SK-N-SH (cell line): ENCODE results near the gene IDE. TPM values are rescaled to one million over a fixed set of nuclear protein-coding genes. Genes with fewer than 3 reads are reported as not detected.

Experiments
- CTCF ChIA-PET: fragments of 300-600, 350-600 bp; formaldehyde crosslinking; extraction: SDS; loops from one replicate; lab custom pipeline; 2021; lab: Yijun Ruan, JAX
- POLR2A ChIA-PET: fragments of 350-600 bp; sonication (Branson Sonifier 250); formaldehyde crosslinking; extraction: SDS; loops from one replicate; lab custom pipeline; 2020; ENCODE audit warnings: antibody characterized with exemption, inconsistent platforms; lab: Yijun Ruan, JAX
- DNase-seq: peaks from one replicate; pipeline ENCODE4 v3.0.0; 2012
- H2AFZ ChIP-seq: fragments of 200-600 bp; sonication (generic); 2 replicates; pipeline ENCODE4 v1.8.1; 2016; ENCODE audit warnings: antibody characterized with exemption, mild to moderate bottlenecking, low read depth
- H3F3A ChIP-seq: fragments of 200-600 bp; sonication (generic); replicated peaks from 2 replicates; pipeline ENCODE3; 2016; ENCODE audit warnings: antibody characterized with exemption, mild to moderate bottlenecking; ENCODE audit not compliant: insufficient read depth
- H3K27ac ChIP-seq, 2 experiments: fragments of 200-500 bp in 1 of 2; fragments of 200-600 bp in 1 of 2; sonication (Bioruptor generic) in 1 of 2; sonication (generic), shearing (Covaris generic) in 1 of 2; 2 replicates each; pipeline versions ENCODE4 v1.5.1 to v1.6.1; 2014 to 2016; ENCODE audit warnings: low read depth in 2 of 2, inconsistent platforms in 1 of 2, low read length in 1 of 2, mild to moderate bottlenecking in 1 of 2, mixed read lengths in 1 of 2
- H3K27me3 ChIP-seq: fragments of 200-600 bp; sonication (generic), shearing (Covaris generic); 2 replicates; pipeline ENCODE4 v1.6.1; 2016; ENCODE audit warnings: mixed run types; ENCODE audit not compliant: insufficient read depth
- H3K36me3 ChIP-seq, 2 experiments: fragments of 200-500 bp in 1 of 2; fragments of 200-600 bp in 1 of 2; sonication (Bioruptor generic) in 1 of 2; sonication (generic) in 1 of 2; replicated peaks in 1 of 2; 2 replicates each; pipeline versions ENCODE3 to v1.5.1; 2014 to 2016; ENCODE audit warnings: low read length in 1 of 2, mild to moderate bottlenecking in 1 of 2; ENCODE audit not compliant: insufficient read depth in 2 of 2, control insufficient read depth in 1 of 2
- H3K4me1 ChIP-seq, 2 experiments: fragments of 200-500 bp in 1 of 2; fragments of 200-600 bp in 1 of 2; sonication (Bioruptor generic) in 1 of 2; sonication (generic), shearing (Covaris generic) in 1 of 2; 2 replicates each; pipeline versions ENCODE4 v1.5.1 to v1.6.1; 2014 to 2016; ENCODE audit warnings: low read depth in 1 of 2, low read length in 1 of 2, mixed run types in 1 of 2; ENCODE audit not compliant: insufficient read depth in 2 of 2, control insufficient read depth in 1 of 2
- H3K4me2 ChIP-seq: fragments of 200-600 bp; sonication (generic), shearing (Covaris generic); 2 replicates; pipeline ENCODE4 v1.6.1; 2017; ENCODE audit warnings: mixed run types
- H3K4me3 ChIP-seq, 2 experiments: fragments of 200-500 bp in 1 of 2; fragments of 200-600 bp in 1 of 2; sonication (Bioruptor generic) in 1 of 2; sonication (generic), shearing (Covaris generic) in 1 of 2; 2 replicates each; pipeline versions ENCODE4 v1.5.1 to v1.8.1; 2014 to 2016; ENCODE audit warnings: low read depth in 2 of 2, inconsistent platforms in 1 of 2, low read length in 1 of 2, mild to moderate bottlenecking in 1 of 2, mixed read lengths in 1 of 2, moderate library complexity in 1 of 2
- H3K79me2 ChIP-seq: fragments of 200-600 bp; sonication (generic); 2 replicates; pipeline ENCODE4 v1.8.1; 2017; ENCODE audit warnings: mild to moderate bottlenecking; ENCODE audit not compliant: insufficient read depth
- H3K9ac ChIP-seq: fragments of 200-600 bp; sonication (generic); 2 replicates; pipeline ENCODE4 v1.6.1; 2017; ENCODE audit warnings: mixed run types
- H3K9me2 ChIP-seq: fragments of 200-600 bp; sonication (generic); 2 replicates; pipeline ENCODE4 v1.6.1; 2017; ENCODE audit warnings: mixed run types
- H3K9me3 ChIP-seq: fragments of 200-600 bp; sonication (generic); 2 replicates; pipeline ENCODE4 v1.6.1; 2017; ENCODE audit warnings: mixed run types, mild to moderate bottlenecking, moderate library complexity
- H4K20me1 ChIP-seq: fragments of 200-600 bp; sonication (generic); 2 replicates; pipeline ENCODE4 v1.6.1; 2017; ENCODE audit warnings: mild to moderate bottlenecking, mixed run types; ENCODE audit not compliant: insufficient read depth
- CHD2 ChIP-seq: fragments of 150-350 bp; IDR thresholded peaks from 2 replicates; pipeline ENCODE4 v1.6.1; 2018; ENCODE audit warnings: low read length; ENCODE audit not compliant: partially characterized antibody
- EP300 ChIP-seq, 2 experiments: IDR thresholded peaks; 2 replicates each; pipeline versions ENCODE4 v1.4.0 to v1.6.1; 2012; ENCODE audit warnings: borderline replicate concordance in 1 of 2, low read depth in 1 of 2, low read length in 1 of 2
- FOSL2 ChIP-seq: IDR thresholded peaks from 2 replicates; pipeline ENCODE4 v1.4.0; 2012; ENCODE audit warnings: low read depth, mild to moderate bottlenecking, moderate library complexity, borderline replicate concordance
- FOXJ3 ChIP-seq: sonication (generic); formaldehyde crosslinking; IDR thresholded peaks from 2 replicates; pipeline ENCODE4 v1.5.1; 2020; ENCODE audit warnings: mild to moderate bottlenecking, missing genetic modification reagents
- FOXM1 ChIP-seq: IDR thresholded peaks from 2 replicates; pipeline ENCODE4 v1.4.0; 2012; ENCODE audit warnings: low read depth, mild to moderate bottlenecking
- GABPA ChIP-seq: IDR thresholded peaks from 2 replicates; pipeline ENCODE4 v1.4.0; 2012; ENCODE audit warnings: low read depth, mild to moderate bottlenecking
- GATA2 ChIP-seq: sonication (generic); formaldehyde crosslinking; IDR thresholded peaks from 2 replicates; pipeline ENCODE4 v1.5.0; 2020; ENCODE audit warnings: mild to moderate bottlenecking, missing genetic modification reagents
- IRF3 ChIP-seq: fragments of 150-350 bp; IDR thresholded peaks from 2 replicates; pipeline ENCODE4 v1.6.1; 2016; ENCODE audit warnings: mild to moderate bottlenecking, low read depth, low read length
- MAX ChIP-seq: IDR thresholded peaks from 2 replicates; pipeline ENCODE4 v1.4.0; 2012; ENCODE audit warnings: low read depth
- NFIC ChIP-seq: IDR thresholded peaks from 2 replicates; pipeline ENCODE4 v1.4.0; 2012; ENCODE audit warnings: borderline replicate concordance
- PBX3 ChIP-seq: IDR thresholded peaks from 2 replicates; pipeline ENCODE4; 2012
- POLR2AphosphoS5 ChIP-seq: IDR thresholded peaks from 2 replicates; pipeline ENCODE4 v1.6.1; 2012; ENCODE audit warnings: low read depth, low read length
- RAD21 ChIP-seq: IDR thresholded peaks from 2 replicates; pipeline ENCODE4 v1.6.1; 2012; ENCODE audit warnings: mild to moderate bottlenecking, low read length
- RCOR1 ChIP-seq: fragments of 150-350 bp; IDR thresholded peaks from 2 replicates; pipeline ENCODE4 v1.6.1; 2017; ENCODE audit warnings: antibody characterized with exemption, low read length
- REST ChIP-seq: IDR thresholded peaks from 2 replicates; pipeline ENCODE4 v1.6.1; 2012; ENCODE audit warnings: mild to moderate bottlenecking, low read depth, low read length, moderate library complexity
- RFX5 ChIP-seq: IDR thresholded peaks from 2 replicates; pipeline ENCODE4 v1.6.1; 2012; ENCODE audit warnings: mild to moderate bottlenecking, improper control_type of control experiment, low read length
- RXRA ChIP-seq: IDR thresholded peaks from 2 replicates; pipeline ENCODE4 v1.4.0; 2012; ENCODE audit warnings: low read depth, mild to moderate bottlenecking, borderline replicate concordance
- SIN3A ChIP-seq: IDR thresholded peaks from 2 replicates; pipeline ENCODE4 v1.6.1; 2012; ENCODE audit warnings: low read depth, mild to moderate bottlenecking, low read length, moderate library complexity, borderline replicate concordance
- TAF1 ChIP-seq: IDR thresholded peaks from 2 replicates; pipeline ENCODE4 v1.6.1; 2012; ENCODE audit warnings: low read depth, mild to moderate bottlenecking, low read length, moderate library complexity, borderline replicate concordance
- TCF12 ChIP-seq: IDR thresholded peaks from 2 replicates; pipeline ENCODE4 v1.4.0; 2012
- TEAD4 ChIP-seq: IDR thresholded peaks from 2 replicates; pipeline ENCODE4 v1.4.0; 2012; ENCODE audit warnings: mild to moderate bottlenecking, borderline replicate concordance; ENCODE audit not compliant: insufficient read depth
- USF2 ChIP-seq: fragments of 150-350 bp; IDR thresholded peaks from 2 replicates; pipeline ENCODE4 v1.6.1; 2017; ENCODE audit warnings: antibody characterized with exemption, low read length, low read depth, borderline replicate concordance
- WGBS: methylation state at CpG from one replicate; pipeline ENCODE4 v1.1.6; 2017; ENCODE audit warnings: low lambda C conversion rate; 5-methylcytosine and 5-hydroxymethylcytosine counted together
- polyA plus RNA-seq, 3 experiments: library from polyadenylated mRNA; depleted of rRNA; stranded (reverse); fragments of >200 nt; gene quantifications; 2 replicates each; pipeline ENCODE4 v1.2.3, GENCODE V29; 2012

The IDE gene
- polyA plus RNA-seq, 1 of the 3 experiments (the other 2 are of a cell fraction): 9.3 TPM

- H3K9ac ChIP-seq: no peak overlapping the region
- no peak for DNase-seq
- H3K4me2 ChIP-seq: no peak overlapping the region
- no peak overlapping the region for H3K27ac ChIP-seq
- H3K27me3 ChIP-seq: no peaks in the 10 kb centered on the region
- TF ChIP-seq FOSL2 (no peak), TCF12 (no peak), RAD21 (no peak), TAF1 (no peak), RCOR1 (no peak), USF2 (no peak)
- no peaks in the 10 kb centered on the region for H4K20me1 ChIP-seq
- H3F3A ChIP-seq: no peaks in the 10 kb centered on the region
- H3K9me3 ChIP-seq: no peaks in the 10 kb centered on the region
- POLR2A ChIA-PET: no interaction called here
- no peaks in the 10 kb centered on the region for H3K9me2 ChIP-seq
- CTCF ChIA-PET: interaction anchor here (1.1 kb wide), 1 partner anchor 324 kb away, joined by 3 read pairs; no protein-coding TSS in a partner anchor
- no peak overlapping the region for H3K4me3 ChIP-seq
- no peaks in the 10 kb centered on the region for H3K36me3 ChIP-seq
- H2AFZ ChIP-seq: no peak overlapping the region
- no peaks in the 10 kb centered on the region for H3K4me1 ChIP-seq
- H3K79me2 ChIP-seq: no peaks in the 10 kb centered on the region
- 79% methylated on average over 4 of the region's 4 CpGs for WGBS
Measured at GRCh38 chr10:92413519-92413918, 160.4 kb downstream of the IDE start.

GRCh38 chr10:92413011-92413410, 160.9 kb downstream of the IDE start:
- H3K27me3 ChIP-seq: no peaks in the 10 kb centered on the region
- DNase-seq: no peak
- H4K20me1 ChIP-seq: no peaks in the 10 kb centered on the region
- H2AFZ ChIP-seq: no peak overlapping the region
- H3K36me3 ChIP-seq: no peaks in the 10 kb centered on the region
- no peak overlapping the region for H3K27ac ChIP-seq
- H3K4me2 ChIP-seq: no peak overlapping the region
- WGBS: 60% methylated on average over 9 of the region's 9 CpGs
- ChIA-PET CTCF (interaction anchor here (1.1 kb wide), 1 partner anchor 324 kb away, joined by 3 read pairs; no protein-coding TSS in a partner anchor), POLR2A (no interaction called here)
- no peaks in the 10 kb centered on the region for H3K4me1 ChIP-seq
- H3K79me2 ChIP-seq: no peaks in the 10 kb centered on the region
- no peak overlapping the region for H3K9ac ChIP-seq
- H3K9me3 ChIP-seq: no peaks in the 10 kb centered on the region
- no peaks in the 10 kb centered on the region for H3K9me2 ChIP-seq
- TF ChIP-seq NFIC: no peak
- no peak for TF ChIP-seq TCF12
- no peak for TF ChIP-seq POLR2AphosphoS5
- no peak for TF ChIP-seq REST
- TF ChIP-seq GATA2 (CRISPR knock-in tag): no peak
- no peak for TF ChIP-seq GABPA
- no peak for TF ChIP-seq CHD2
- TF ChIP-seq EP300 (IDR thresholded peaks at IDR 0.05; ENCODE audit: borderline replicate concordance in 1 of 2, low read depth in 1 of 2, low read length in 1 of 2): no peak
- no peak for TF ChIP-seq TEAD4
- TF ChIP-seq RXRA: no peak
- TF ChIP-seq MAX: no peak
- no peak for TF ChIP-seq FOXM1
- TF ChIP-seq PBX3: no peak
- TF ChIP-seq IRF3: no peak
- no peak for TF ChIP-seq RFX5
- TF ChIP-seq FOSL2: no peak
- no peak for TF ChIP-seq FOXJ3 (CRISPR knock-in tag)
- TF ChIP-seq SIN3A: no peak
- H3K4me3 ChIP-seq: no peak overlapping the region
- no peaks in the 10 kb centered on the region for H3F3A ChIP-seq
